Measurements from ENCODE around the gene PSMD14. TPM values are rescaled to one million over a fixed set of nuclear protein-coding genes. Genes with fewer than 3 reads are reported as not detected.

Gene PSMD14
- total and polyA plus RNA-seq, 4 donors = 54.2 to 67.8 (median 61.4) TPM

DNA sequence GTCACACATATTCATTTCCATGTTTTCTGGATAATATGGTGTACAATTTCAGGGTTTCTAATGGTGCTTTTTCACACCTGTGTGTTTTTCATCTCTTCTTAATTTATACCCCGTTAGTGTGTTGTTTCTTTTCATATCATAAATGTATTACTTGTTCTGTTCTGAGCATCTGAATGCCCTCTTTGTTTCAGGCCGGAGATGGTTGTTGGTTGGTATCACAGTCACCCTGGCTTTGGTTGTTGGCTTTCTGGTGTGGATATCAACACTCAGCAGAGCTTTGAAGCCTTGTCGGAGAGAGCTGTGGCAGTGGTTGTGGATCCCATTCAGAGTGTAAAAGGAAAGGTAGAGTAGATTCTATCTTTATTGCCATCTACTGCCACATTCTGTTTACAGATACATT, 62.8 kb downstream of the PSMD14 start:
- no peak overlapping the region for H3K4me3 ChIP-seq (ENCODE audit: low read depth, low read length)
- no peaks in the 10 kb centered on the region for H3K4me1 ChIP-seq (ENCODE audit: control insufficient read depth, insufficient read depth, low read length)
- H3K9me3 ChIP-seq (ENCODE audit: control insufficient read depth, insufficient read depth, low read length) = no peaks in the 10 kb centered on the region
- peak in 1 of 6 donors; percentile 25 for DNase-seq (ENCODE audit: low read depth in 4 of 6, low spot score in 6 of 6)
- 43% methylated on average over 1 of the region's 3 CpGs for WGBS (ENCODE audit: insufficient coverage)
- H3K36me3 ChIP-seq (ENCODE audit: control insufficient read depth, insufficient read depth, low read length) = no peaks in the 10 kb centered on the region
- no peak overlapping the region for H3K27ac ChIP-seq (ENCODE audit: low read depth, low read length)
- H3K27me3 ChIP-seq (ENCODE audit: control insufficient read depth, insufficient read depth, low read length) = no peaks in the 10 kb centered on the region

DNA sequence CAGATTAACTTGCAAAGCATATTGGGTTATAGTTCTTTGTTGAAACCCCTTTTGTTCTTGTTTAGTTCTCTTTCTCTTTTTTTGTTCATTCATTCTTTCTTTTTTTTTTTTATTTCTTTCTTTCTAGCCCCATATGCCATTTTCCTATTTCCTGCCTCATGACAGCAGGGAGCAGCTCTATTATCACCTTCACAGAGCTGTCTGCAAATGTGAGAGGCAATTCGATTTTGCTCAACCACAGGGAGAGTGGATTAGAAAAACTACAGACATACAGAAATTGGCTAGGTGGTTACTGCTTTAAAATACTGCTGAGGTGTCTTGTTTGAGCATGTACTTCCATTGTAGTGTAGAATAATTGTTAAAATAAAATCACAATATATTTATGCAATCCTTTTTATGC, 63.6 kb downstream of the PSMD14 start:
- Histone ChIP-seq H3K9me3 (ENCODE audit: control insufficient read depth, insufficient read depth, low read length) (no peaks in the 10 kb centered on the region), H3K4me3 (ENCODE audit: low read depth, low read length) (no peak overlapping the region), H3K27me3 (ENCODE audit: control insufficient read depth, insufficient read depth, low read length) (no peaks in the 10 kb centered on the region), H3K27ac (ENCODE audit: low read depth, low read length) (no peak overlapping the region), H3K4me1 (ENCODE audit: control insufficient read depth, insufficient read depth, low read length) (no peaks in the 10 kb centered on the region), H3K36me3 (ENCODE audit: control insufficient read depth, insufficient read depth, low read length) (no peaks in the 10 kb centered on the region)
- WGBS (ENCODE audit: insufficient coverage) = no CpG with 5 or more reads among the region's 1 CpG
- peak in 2 of 6 donors; percentile 48 for DNase-seq (ENCODE audit: low read depth in 4 of 6, low spot score in 6 of 6)

DNA sequence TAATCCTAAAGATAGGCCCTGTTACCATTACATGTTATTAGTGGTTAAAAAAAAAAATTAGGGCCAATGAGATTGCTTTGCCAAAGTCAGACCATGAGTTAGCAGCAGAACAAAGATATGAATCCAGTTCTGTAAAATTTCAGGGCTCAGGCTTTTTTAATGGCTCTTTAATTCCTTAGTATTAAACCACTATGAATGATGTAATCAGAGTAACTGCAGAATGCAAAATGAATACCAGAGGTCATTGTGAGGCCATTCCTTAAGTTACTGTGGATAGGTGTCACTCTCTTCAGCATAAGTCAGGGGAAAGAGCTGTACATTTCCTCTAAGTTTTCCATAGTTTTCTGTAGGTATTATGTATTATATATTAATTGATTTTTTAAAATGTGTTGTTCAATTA, 65.7 kb downstream of the PSMD14 start:
- no peak for DNase-seq (ENCODE audit: low read depth in 4 of 6, low spot score in 6 of 6)
- Histone ChIP-seq H3K9me3 (ENCODE audit: control insufficient read depth, insufficient read depth, low read length) (no peaks in the 10 kb centered on the region), H3K27ac (ENCODE audit: low read depth, low read length) (no peak overlapping the region), H3K27me3 (ENCODE audit: control insufficient read depth, insufficient read depth, low read length) (no peaks in the 10 kb centered on the region), H3K36me3 (ENCODE audit: control insufficient read depth, insufficient read depth, low read length) (no peaks in the 10 kb centered on the region), H3K4me1 (ENCODE audit: control insufficient read depth, insufficient read depth, low read length) (no peaks in the 10 kb centered on the region), H3K4me3 (ENCODE audit: low read depth, low read length) (no peak overlapping the region)

DNA sequence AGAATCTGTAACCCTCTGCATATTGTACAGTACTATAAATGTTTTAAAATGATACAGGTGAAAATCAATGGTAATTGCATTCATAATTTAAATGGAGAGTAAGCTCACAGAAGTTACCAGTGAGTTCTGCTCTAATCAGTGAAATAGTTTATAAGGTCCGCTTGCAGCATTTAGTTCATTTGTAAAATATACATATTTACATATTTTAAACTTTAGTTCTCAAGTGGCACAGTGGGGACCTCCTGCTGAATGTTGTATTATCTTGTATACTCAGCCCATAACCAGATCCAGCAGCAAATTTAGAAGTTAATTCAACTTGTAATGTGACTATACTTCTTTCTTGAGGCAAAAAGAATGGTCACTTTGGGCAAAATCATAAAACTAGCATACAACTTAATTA, 66.2 kb downstream of the PSMD14 start:
- no peak for DNase-seq (ENCODE audit: low read depth in 4 of 6, low spot score in 6 of 6)
- Histone ChIP-seq H3K36me3 (ENCODE audit: control insufficient read depth, insufficient read depth, low read length) (no peaks in the 10 kb centered on the region), H3K4me3 (ENCODE audit: low read depth, low read length) (no peak overlapping the region), H3K4me1 (ENCODE audit: control insufficient read depth, insufficient read depth, low read length) (no peaks in the 10 kb centered on the region), H3K27ac (ENCODE audit: low read depth, low read length) (no peak overlapping the region), H3K9me3 (ENCODE audit: control insufficient read depth, insufficient read depth, low read length) (no peaks in the 10 kb centered on the region), H3K27me3 (ENCODE audit: control insufficient read depth, insufficient read depth, low read length) (no peaks in the 10 kb centered on the region)
- WGBS (ENCODE audit: insufficient coverage) = no CpG with 5 or more reads among the region's 1 CpG

DNA sequence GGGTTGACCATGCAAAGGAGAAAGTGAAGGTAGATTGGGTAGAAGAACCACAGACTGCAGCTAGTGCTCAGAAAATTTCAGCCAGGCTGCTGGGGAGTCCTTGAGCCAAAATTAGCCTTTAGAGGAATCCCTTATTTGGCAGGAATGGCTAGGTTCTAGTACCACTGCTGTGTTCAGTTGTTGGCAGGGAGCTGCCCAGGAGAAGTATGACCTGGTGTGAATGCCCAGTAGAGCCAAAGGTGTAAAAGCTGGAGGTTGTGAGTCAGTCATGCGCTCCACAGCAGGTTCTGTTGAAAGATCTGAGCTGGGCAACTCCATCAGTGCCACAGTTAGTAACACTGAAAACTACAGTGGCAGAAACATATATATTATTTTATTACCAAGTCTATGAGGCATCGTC, 71.5 kb downstream of the PSMD14 start:
- Histone ChIP-seq H3K27ac (ENCODE audit: low read depth, low read length) (no peak overlapping the region), H3K27me3 (ENCODE audit: control insufficient read depth, insufficient read depth, low read length) (no peaks in the 10 kb centered on the region), H3K36me3 (ENCODE audit: control insufficient read depth, insufficient read depth, low read length) (no peaks in the 10 kb centered on the region), H3K4me1 (ENCODE audit: control insufficient read depth, insufficient read depth, low read length) (no peaks in the 10 kb centered on the region), H3K9me3 (ENCODE audit: control insufficient read depth, insufficient read depth, low read length) (no peaks in the 10 kb centered on the region), H3K4me3 (ENCODE audit: low read depth, low read length) (no peak overlapping the region)
- no CpG with 5 or more reads among the region's 2 CpGs for WGBS (ENCODE audit: insufficient coverage)
- no peak for DNase-seq (ENCODE audit: low read depth in 4 of 6, low spot score in 6 of 6)

DNA sequence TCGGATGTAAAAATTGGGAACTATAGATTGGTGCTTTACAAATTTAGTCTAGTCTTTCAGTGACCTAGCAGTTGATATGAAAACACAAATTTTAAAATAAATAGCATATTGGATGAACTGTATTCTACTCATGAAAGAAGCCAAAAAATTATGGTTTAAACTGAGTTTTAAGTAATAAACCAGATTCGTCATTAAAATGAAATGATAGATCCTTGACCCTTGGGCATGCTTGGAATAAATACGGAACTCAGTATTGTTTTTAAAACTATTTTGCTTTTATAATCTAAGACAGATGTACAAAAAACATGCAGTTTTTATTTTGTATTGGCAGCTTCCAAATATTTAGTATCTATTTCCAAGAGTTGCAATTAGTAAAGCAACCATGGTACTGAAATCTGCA, 73.3 kb downstream of the PSMD14 start:
- WGBS (ENCODE audit: insufficient coverage) = no CpG with 5 or more reads among the region's 3 CpGs

DNA sequence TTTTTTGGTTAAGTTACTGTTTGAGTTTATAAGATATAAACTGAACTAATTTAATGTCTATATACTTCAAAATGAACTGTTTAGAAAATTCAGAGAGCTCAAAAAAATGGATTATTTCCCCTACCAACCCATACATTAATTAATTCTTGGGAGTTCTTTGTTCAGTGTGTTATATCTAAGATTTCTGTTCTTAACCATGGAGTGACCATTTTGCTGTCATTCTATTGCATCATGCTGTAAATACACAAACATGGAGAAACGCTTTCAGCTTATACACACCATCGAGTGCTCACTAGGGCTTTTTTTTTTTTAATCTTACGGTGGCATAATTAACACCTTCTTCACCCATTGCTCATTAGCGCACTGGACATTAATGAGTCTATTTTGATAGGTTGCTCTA, 74.5 kb downstream of the PSMD14 start:
- Histone ChIP-seq H3K4me3 (ENCODE audit: low read depth, low read length) (no peak overlapping the region), H3K4me1 (ENCODE audit: control insufficient read depth, insufficient read depth, low read length) (no peaks in the 10 kb centered on the region), H3K27me3 (ENCODE audit: control insufficient read depth, insufficient read depth, low read length) (no peaks in the 10 kb centered on the region), H3K27ac (ENCODE audit: low read depth, low read length) (no peak overlapping the region), H3K36me3 (ENCODE audit: control insufficient read depth, insufficient read depth, low read length) (no peaks in the 10 kb centered on the region), H3K9me3 (ENCODE audit: control insufficient read depth, insufficient read depth, low read length) (no peaks in the 10 kb centered on the region)
- no CpG with 5 or more reads among the region's 4 CpGs for WGBS (ENCODE audit: insufficient coverage)
- DNase-seq (ENCODE audit: low read depth in 4 of 6, low spot score in 6 of 6) = no peak

More for the DNA sequence above, 73.3 kb downstream of the PSMD14 start:
- Histone ChIP-seq H3K36me3 (ENCODE audit: control insufficient read depth, insufficient read depth, low read length) (no peaks in the 10 kb centered on the region), H3K4me1 (ENCODE audit: control insufficient read depth, insufficient read depth, low read length) (no peaks in the 10 kb centered on the region), H3K27ac (ENCODE audit: low read depth, low read length) (no peak overlapping the region), H3K27me3 (ENCODE audit: control insufficient read depth, insufficient read depth, low read length) (no peaks in the 10 kb centered on the region), H3K4me3 (ENCODE audit: low read depth, low read length) (no peak overlapping the region), H3K9me3 (ENCODE audit: control insufficient read depth, insufficient read depth, low read length) (no peaks in the 10 kb centered on the region)
- no peak for DNase-seq (ENCODE audit: low read depth in 4 of 6, low spot score in 6 of 6)

DNA sequence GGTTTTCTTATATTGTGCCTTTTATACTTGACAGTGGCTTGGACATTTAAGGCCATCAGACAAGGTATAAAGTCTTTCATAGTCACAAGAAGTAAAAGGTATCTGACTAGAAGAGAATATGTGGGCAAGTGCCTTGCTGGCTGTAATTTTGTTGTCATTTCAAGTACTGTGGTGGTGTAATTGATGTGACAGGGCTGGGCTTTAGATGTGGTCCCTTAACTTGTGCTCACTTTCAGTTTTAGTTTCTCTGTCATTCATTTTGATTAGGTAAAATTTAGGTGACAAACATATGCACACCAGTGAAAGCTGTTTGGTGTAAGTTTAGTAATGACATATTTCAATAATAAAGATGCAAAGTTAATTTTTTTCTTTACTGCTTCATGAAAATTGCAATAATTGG, 76.6 kb downstream of the PSMD14 start:
- Histone ChIP-seq H3K27me3 (ENCODE audit: control insufficient read depth, insufficient read depth, low read length) (no peaks in the 10 kb centered on the region), H3K4me3 (ENCODE audit: low read depth, low read length) (no peak overlapping the region)

DNA sequence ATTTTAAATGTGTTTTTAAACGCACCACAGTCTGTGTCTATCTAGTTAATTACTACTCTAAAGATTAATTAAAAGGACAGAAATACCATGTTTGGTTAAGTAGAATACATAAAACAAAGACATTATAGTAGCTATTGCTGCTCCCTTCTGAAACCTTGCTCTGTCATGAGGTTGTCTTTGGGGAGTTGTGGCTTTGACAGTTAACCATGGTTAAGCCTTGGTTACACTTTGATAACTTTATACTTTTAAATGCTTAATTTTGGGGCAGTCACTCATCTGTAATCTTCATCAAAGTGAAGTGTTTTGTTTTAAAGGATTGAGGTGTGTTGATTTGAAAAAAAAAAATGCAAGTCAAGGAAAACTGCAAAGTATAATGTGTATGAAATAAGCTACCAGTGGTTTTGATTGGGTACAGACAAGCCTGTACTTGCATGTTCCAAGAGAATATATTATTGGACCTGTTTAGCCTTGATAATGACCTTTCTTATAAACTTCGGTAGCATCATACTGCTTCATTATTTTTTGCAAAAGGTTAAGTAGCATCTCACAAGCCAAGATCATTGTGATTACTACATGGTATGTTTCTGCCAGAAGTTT, 78.1 kb downstream of the PSMD14 start:
- Histone ChIP-seq H3K9me3 (ENCODE audit: control insufficient read depth, insufficient read depth, low read length) (no peaks in the 10 kb centered on the region), H3K27me3 (ENCODE audit: control insufficient read depth, insufficient read depth, low read length) (no peaks in the 10 kb centered on the region), H3K4me1 (ENCODE audit: control insufficient read depth, insufficient read depth, low read length) (no peaks in the 10 kb centered on the region), H3K36me3 (ENCODE audit: control insufficient read depth, insufficient read depth, low read length) (no peaks in the 10 kb centered on the region), H3K4me3 (ENCODE audit: low read depth, low read length) (no peak overlapping the region), H3K27ac (ENCODE audit: low read depth, low read length) (no peak overlapping the region)
- WGBS (ENCODE audit: insufficient coverage) = no CpG with 5 or more reads among the region's 2 CpGs
- no peak for DNase-seq (ENCODE audit: low read depth in 4 of 6, low spot score in 6 of 6)

More for the DNA sequence above, 76.6 kb downstream of the PSMD14 start:
- no peak overlapping the region for H3K27ac ChIP-seq (ENCODE audit: low read depth, low read length)
- H3K36me3 ChIP-seq (ENCODE audit: control insufficient read depth, insufficient read depth, low read length) = no peaks in the 10 kb centered on the region
- no peak for DNase-seq (ENCODE audit: low read depth in 4 of 6, low spot score in 6 of 6)
- H3K9me3 ChIP-seq (ENCODE audit: control insufficient read depth, insufficient read depth, low read length) = no peaks in the 10 kb centered on the region
- H3K4me1 ChIP-seq (ENCODE audit: control insufficient read depth, insufficient read depth, low read length) = no peaks in the 10 kb centered on the region

DNA sequence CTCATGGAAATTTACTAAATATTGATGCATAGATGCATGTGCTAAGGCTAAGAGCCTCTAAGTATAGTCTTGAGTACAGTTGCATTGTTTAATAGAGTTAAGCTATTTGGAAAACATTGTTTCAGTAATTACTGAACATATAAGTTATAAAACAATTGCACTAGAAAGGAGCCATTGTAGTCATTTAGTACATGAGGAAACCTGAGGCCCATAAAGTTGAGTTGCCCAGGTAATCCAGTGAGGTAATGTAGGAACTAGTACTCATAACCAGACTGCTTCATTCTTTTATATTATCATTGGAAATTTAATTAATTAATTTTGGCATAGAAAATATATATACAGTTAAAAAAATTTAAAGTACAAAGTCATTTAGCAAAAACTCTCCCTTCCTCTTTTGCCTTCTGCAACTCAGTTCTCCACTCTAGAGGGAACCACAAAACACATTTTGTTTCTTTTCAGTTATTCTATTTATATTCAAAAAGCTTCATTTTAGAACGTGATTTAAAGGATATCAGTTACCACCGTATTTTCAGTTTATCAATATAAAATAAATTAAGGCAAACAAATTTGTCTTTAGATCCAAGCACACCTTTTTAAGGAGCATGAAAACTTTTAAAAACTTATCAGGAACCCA, 80.0 kb downstream of the PSMD14 start:
- no peak overlapping the region for H3K27ac ChIP-seq (ENCODE audit: low read depth, low read length)
- H3K9me3 ChIP-seq (ENCODE audit: control insufficient read depth, insufficient read depth, low read length) = no peaks in the 10 kb centered on the region
- H3K4me1 ChIP-seq (ENCODE audit: control insufficient read depth, insufficient read depth, low read length) = no peaks in the 10 kb centered on the region
- H3K27me3 ChIP-seq (ENCODE audit: control insufficient read depth, insufficient read depth, low read length) = no peaks in the 10 kb centered on the region
- no peak overlapping the region for H3K4me3 ChIP-seq (ENCODE audit: low read depth, low read length)
- H3K36me3 ChIP-seq (ENCODE audit: control insufficient read depth, insufficient read depth, low read length) = no peaks in the 10 kb centered on the region
- no peak for DNase-seq (ENCODE audit: low read depth in 4 of 6, low spot score in 6 of 6)
- WGBS (ENCODE audit: insufficient coverage) = 83% methylated on average over 1 of the region's 2 CpGs

Measured in spinal cord (tissue), 10 donors.